Measurements from ENCODE around the gene STARD10. TPM values are rescaled to one million over a fixed set of nuclear protein-coding genes. Genes with fewer than 3 reads are reported as not detected.

The STARD10 gene
- total RNA-seq, 2 donors from 2014 or later = 7.7 to 16.4 TPM

DNA sequence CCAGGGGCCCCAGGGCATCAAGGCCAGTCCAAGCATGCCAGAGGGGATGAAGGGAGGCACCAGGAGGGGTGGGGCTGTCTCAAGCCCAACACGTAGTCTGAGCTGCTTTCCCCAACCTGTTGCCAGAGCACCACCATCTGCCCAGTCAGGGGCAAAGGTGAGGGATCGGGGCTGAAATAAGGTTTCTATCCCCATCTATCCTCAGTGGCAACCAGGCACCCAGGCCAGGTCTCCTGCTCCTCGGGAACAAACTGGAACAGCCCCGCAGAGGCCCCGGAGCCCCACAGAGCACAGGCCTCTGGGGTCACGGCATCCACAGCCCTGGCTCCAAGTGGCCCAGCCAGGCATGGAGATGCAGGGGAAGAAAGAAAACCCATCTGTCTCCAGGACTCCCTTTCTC is 19.3 kb downstream of the STARD10 start:
- H3K4me1 Mint-ChIP-seq = peaks cover 4% of the 10 kb centered on the region
- H3K4me3 Mint-ChIP-seq = no peak overlapping the region
- no peaks in the 10 kb centered on the region for H3K9me3 Mint-ChIP-seq
- ATAC-seq (replicated peaks) = no peak
- no peaks in the 10 kb centered on the region for H3K27me3 Mint-ChIP-seq
- H3K36me3 Mint-ChIP-seq (ENCODE audit: low read depth) = no peaks in the 10 kb centered on the region
- no peak overlapping the region for H3K27ac Mint-ChIP-seq

DNA sequence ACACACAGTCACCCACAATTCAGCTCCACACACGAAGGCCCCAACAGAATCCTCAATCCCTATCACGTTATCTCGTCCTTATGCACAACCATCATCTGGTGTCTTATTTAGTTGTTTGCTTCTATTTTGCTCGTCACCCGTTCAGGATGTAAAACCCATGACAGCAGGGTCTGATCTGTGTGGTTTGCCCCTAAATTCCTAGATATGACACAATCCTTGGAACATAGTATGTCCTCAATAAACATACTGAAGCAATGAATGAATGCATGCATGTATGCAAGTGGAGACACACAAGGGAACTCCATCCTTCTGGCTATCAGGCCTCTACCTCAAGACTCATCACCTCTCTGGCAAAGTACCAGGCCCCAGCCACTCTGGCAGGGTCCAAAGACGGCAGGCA is 20.2 kb downstream of the STARD10 start:
- H3K27ac Mint-ChIP-seq = peak overlapping the region; percentile 42
- no peaks in the 10 kb centered on the region for H3K9me3 Mint-ChIP-seq
- H3K27me3 Mint-ChIP-seq = no peaks in the 10 kb centered on the region
- H3K36me3 Mint-ChIP-seq (ENCODE audit: low read depth) = no peaks in the 10 kb centered on the region
- H3K4me3 Mint-ChIP-seq = no peak overlapping the region
- no peak for ATAC-seq (replicated peaks)
- H3K4me1 Mint-ChIP-seq = no peaks in the 10 kb centered on the region

DNA sequence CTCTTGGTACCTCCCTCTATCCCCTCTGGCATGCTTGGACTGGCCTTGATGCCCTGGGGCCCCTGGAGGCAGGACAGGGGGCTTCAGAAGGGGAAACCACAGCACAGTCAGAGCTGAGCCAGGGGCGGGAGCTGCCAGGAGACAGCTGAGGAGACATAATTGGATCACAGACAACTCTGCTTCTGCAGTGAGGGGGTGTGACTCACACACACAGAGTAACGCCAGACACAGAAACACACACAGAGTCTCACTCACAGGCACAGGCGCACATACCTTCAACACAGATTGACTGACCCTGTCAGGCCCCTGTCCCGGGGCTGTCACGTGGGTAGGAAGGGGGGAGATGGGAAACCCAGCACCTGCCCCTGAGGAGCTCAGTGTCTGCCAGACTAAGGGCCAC is 20.6 kb downstream of the STARD10 start:
- Mint-ChIP-seq H3K27ac (no peak overlapping the region), H3K4me3 (no peak overlapping the region), H3K27me3 (no peaks in the 10 kb centered on the region), H3K9me3 (no peaks in the 10 kb centered on the region), H3K4me1 (no peaks in the 10 kb centered on the region), H3K36me3 (ENCODE audit: low read depth) (no peaks in the 10 kb centered on the region)
- no peak for ATAC-seq (replicated peaks)

GRCh38 chr11:72772059-72772458 is 21.8 kb downstream of the STARD10 start:
- Mint-ChIP-seq H3K36me3 (ENCODE audit: low read depth) (no peaks in the 10 kb centered on the region), H3K9me3 (no peaks in the 10 kb centered on the region), H3K27me3 (no peaks in the 10 kb centered on the region), H3K4me1 (no peaks in the 10 kb centered on the region), H3K27ac (no peak overlapping the region), H3K4me3 (no peak overlapping the region)
- ATAC-seq (replicated peaks) = no peak

GRCh38 chr11:72771507-72771906 is 22.3 kb downstream of the STARD10 start:
- ATAC-seq (replicated peaks) = no peak
- Mint-ChIP-seq H3K9me3 (no peaks in the 10 kb centered on the region), H3K27me3 (no peaks in the 10 kb centered on the region), H3K36me3 (ENCODE audit: low read depth) (no peaks in the 10 kb centered on the region), H3K4me3 (no peak overlapping the region), H3K4me1 (no peaks in the 10 kb centered on the region), H3K27ac (no peak overlapping the region)

GRCh38 chr11:72770799-72771198 is 23.0 kb downstream of the STARD10 start:
- no peaks in the 10 kb centered on the region for H3K36me3 Mint-ChIP-seq (ENCODE audit: low read depth)
- H3K4me1 Mint-ChIP-seq = no peaks in the 10 kb centered on the region
- no peaks in the 10 kb centered on the region for H3K9me3 Mint-ChIP-seq
- H3K27ac Mint-ChIP-seq = no peak overlapping the region
- no peak for ATAC-seq (replicated peaks)
- no peak overlapping the region for H3K4me3 Mint-ChIP-seq
- no peaks in the 10 kb centered on the region for H3K27me3 Mint-ChIP-seq

DNA sequence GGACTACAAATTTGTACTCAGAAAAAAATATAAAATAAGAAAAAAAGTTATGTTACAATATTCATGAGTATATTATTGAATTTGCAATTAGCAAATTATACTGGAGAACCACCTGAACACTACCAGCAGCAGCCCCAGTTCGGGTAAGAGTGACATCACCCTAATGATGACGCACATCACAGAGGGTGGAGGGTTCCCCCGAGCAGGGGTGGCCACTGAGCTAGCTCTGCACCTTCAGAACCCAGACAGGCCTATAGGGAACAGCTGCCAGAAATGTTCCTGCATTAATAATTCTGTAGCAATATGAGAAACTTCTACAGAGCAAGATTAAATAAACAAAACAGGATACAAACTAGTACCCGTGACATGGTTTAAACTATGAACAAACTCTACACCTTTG is 24.2 kb downstream of the STARD10 start:
- Mint-ChIP-seq H3K36me3 (ENCODE audit: low read depth) (no peaks in the 10 kb centered on the region), H3K9me3 (no peaks in the 10 kb centered on the region), H3K27ac (no peak overlapping the region), H3K4me1 (no peaks in the 10 kb centered on the region), H3K27me3 (no peaks in the 10 kb centered on the region), H3K4me3 (no peak overlapping the region)
- ATAC-seq (replicated peaks) = no peak

DNA sequence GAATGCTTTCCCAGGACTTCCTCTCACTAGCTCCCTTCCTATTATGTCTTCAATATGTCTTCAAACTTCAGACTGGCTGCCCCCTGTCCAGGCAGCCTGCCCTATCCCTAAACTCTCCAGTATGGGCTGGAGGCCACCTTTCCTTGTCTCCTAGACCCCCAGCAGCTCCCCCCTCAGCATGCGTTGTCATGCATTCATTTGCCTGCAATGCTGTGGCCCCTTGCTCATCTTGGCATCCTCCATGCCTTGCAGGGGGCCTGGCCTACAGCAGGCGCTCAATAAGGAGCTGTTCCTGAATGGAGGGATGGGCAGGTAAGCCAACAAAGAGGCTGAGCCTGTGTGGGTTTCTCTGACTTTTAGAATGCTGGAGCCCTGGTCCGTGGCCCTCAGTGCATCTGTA is 25.3 kb downstream of the STARD10 start:
- no peak for ATAC-seq (replicated peaks)
- Mint-ChIP-seq H3K27me3 (no peaks in the 10 kb centered on the region), H3K9me3 (no peaks in the 10 kb centered on the region), H3K4me3 (no peak overlapping the region), H3K27ac (peak overlapping the region; percentile 74), H3K4me1 (peaks cover 2% of the 10 kb centered on the region), H3K36me3 (ENCODE audit: low read depth) (no peaks in the 10 kb centered on the region)

DNA sequence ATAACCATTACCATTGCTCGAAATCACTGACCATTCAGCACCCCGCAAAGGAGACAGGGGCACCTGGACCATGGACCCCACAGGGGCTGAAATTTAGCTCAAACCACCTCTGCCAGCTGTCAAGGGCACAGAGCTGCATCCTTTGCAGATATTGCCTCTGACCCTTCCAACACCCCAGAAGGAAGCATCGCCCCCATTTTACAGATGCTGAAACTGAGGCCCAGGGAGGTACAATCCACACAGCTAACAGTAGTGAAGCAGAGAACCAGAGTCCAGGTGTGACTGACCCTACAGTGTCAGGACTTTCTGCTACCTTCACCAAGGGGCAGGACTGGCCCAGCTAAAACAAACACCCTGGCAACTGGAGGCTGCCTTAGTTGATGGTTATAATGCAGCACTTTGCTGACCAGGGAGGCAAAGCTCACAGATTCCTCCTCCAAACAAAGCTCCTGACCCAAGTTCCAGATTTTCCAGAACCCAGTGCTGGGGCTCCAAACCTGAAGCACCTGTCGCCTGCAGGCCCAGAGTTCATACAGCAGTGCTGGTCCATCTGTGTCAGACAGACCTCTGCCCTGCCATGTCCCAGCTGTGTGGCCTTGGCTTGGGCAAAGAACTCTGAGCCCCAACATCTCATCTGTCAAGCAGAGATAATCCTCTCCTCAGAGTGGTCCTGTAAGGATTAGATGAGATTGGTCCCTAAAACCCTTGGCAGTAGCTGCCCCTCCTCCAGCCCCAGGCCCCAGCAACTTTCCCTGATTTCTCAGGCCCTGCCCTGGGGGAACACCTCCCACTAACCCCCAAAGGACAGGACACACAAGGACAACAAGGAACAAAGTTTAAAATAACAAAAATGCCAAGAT is 26.4 kb downstream of the STARD10 start:
- Mint-ChIP-seq H3K27me3 (no peaks in the 10 kb centered on the region), H3K27ac (no peak overlapping the region), H3K4me1 (peaks cover 13% of the 10 kb centered on the region), H3K4me3 (no peak overlapping the region), H3K36me3 (ENCODE audit: low read depth) (no peaks in the 10 kb centered on the region), H3K9me3 (no peaks in the 10 kb centered on the region)
- ATAC-seq (replicated peaks) = no peak

- Mint-ChIP-seq H3K9me3 (no peaks in the 10 kb centered on the region), H3K4me1 (peaks cover 15% of the 10 kb centered on the region), H3K4me3 (no peak overlapping the region), H3K36me3 (ENCODE audit: low read depth) (no peaks in the 10 kb centered on the region), H3K27me3 (no peaks in the 10 kb centered on the region), H3K27ac (no peak overlapping the region)
- ATAC-seq (replicated peaks) = no peak
Observed at GRCh38 chr11:72766152-72766902, 27.5 kb downstream of the STARD10 start.

DNA sequence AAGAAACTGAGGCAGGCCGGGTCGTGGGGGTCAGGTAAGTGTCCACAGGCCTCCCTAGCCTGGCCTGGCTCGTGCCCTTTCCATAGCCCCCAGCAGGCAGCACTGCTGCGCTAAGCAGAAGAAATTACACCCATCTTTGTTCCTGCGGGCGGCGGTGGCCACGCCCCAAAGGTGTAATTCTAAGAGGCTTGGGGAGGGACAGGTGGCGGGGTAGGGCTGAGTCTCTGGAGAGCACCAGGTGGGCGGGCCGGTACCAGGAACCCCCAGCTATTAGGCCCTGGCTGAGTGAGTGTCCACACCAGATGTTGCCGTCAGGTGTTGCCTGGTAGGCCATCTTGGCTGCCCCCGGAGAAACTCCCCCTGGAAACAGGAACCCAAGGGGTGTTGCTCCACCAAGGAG is 29.3 kb downstream of the STARD10 start:
- Mint-ChIP-seq H3K4me3 (no peak overlapping the region), H3K9me3 (no peaks in the 10 kb centered on the region), H3K4me1 (peaks cover 22% of the 10 kb centered on the region), H3K36me3 (ENCODE audit: low read depth) (no peaks in the 10 kb centered on the region), H3K27me3 (no peaks in the 10 kb centered on the region), H3K27ac (no peak overlapping the region)
- no peak for ATAC-seq (replicated peaks)

DNA sequence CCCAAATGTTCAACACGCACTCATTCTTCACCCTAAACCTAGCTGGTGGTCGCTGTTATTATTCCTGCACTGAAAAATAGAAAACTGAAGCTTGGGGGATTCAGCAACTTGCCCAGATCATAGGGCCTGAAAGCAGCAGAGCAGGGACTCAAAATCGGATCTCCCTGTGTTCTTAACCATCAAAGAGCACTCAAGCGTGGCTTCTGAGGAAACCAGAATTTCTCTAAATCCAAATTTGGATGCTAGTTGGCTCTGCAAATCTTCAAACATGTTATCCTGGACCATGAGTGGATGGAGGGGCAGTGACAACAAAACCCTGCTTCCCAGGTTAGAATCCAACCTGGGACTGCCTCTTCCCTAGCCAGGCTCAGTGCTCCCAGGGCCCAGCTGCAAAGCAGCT is 30.0 kb downstream of the STARD10 start:
- Mint-ChIP-seq H3K27ac (no peak overlapping the region), H3K4me3 (no peak overlapping the region), H3K27me3 (no peaks in the 10 kb centered on the region), H3K36me3 (ENCODE audit: low read depth) (no peaks in the 10 kb centered on the region), H3K9me3 (no peaks in the 10 kb centered on the region), H3K4me1 (peaks cover 22% of the 10 kb centered on the region)
- no peak for ATAC-seq (replicated peaks)

- H3K27me3 Mint-ChIP-seq = no peaks in the 10 kb centered on the region
- peaks cover 22% of the 10 kb centered on the region for H3K4me1 Mint-ChIP-seq
- H3K4me3 Mint-ChIP-seq = peak overlapping the region; percentile 42
- H3K36me3 Mint-ChIP-seq (ENCODE audit: low read depth) = no peaks in the 10 kb centered on the region
- no peaks in the 10 kb centered on the region for H3K9me3 Mint-ChIP-seq
- ATAC-seq (replicated peaks) = peak; percentile 98
- H3K27ac Mint-ChIP-seq = peak overlapping the region; percentile 48
Observed at GRCh38 chr11:72762641-72763304, 31.1 kb downstream of the STARD10 start.

GRCh38 chr11:72760539-72761405 is 33.1 kb downstream of the STARD10 start:
- H3K27ac Mint-ChIP-seq = peak overlapping the region; percentile 48
- peaks cover 22% of the 10 kb centered on the region for H3K4me1 Mint-ChIP-seq
- ATAC-seq (replicated peaks) = no peak
- no peaks in the 10 kb centered on the region for H3K27me3 Mint-ChIP-seq
- H3K4me3 Mint-ChIP-seq = no peak overlapping the region
- H3K36me3 Mint-ChIP-seq (ENCODE audit: low read depth) = peaks cover 5% of the 10 kb centered on the region
- no peaks in the 10 kb centered on the region for H3K9me3 Mint-ChIP-seq

All from activated T-helper 17 cell treated with anti-CD3 and anti-CD28 coated beads, Interleukin-2, amount 50 U/mL, for 72 hours (primary cell).